ENCODE measurements around the gene FBXL4.

- TF ChIP-seq POLR2A (IDR thresholded peaks at IDR 0.05) (no peak), CTCF (IDR thresholded peaks at IDR 0.05 in 4 of 5, conservative IDR thresholded peaks at IDR 0.05 in 1 of 5) (no peak)
Observed at GRCh38 chr6:98833057-98833306, 114.8 kb downstream of the FBXL4 start.

Data from gastrocnemius medialis (tissue), 4 donors.